Cardiac fibroblast (primary cell): ENCODE data around the gene ABCB9.

ENCODE experiments used
- DNase-seq, 2 donors: peaks; one replicate each; pipeline versions ENCODE4 v3.0.0 to v3.0.0-alpha.2; 2010; ENCODE audit warnings: low read depth in 2 of 2
- H3K4me3 ChIP-seq, 2 donors: replicated peaks in 1 of 2; 1 replicate in 1 of 2; 2 replicates in 1 of 2; pipeline ENCODE4 v1.5.1; 2011; ENCODE audit warnings: low read depth in 2 of 2, low read length in 2 of 2, mild to moderate bottlenecking in 2 of 2, moderate library complexity in 1 of 2
- TF ChIP-seq, protein P1 (sequence below): IDR thresholded peaks from one replicate; pipeline ENCODE4 v1.5.1; 2011; ENCODE audit warnings: low read depth, mild to moderate bottlenecking, low read length, inconsistent platforms

ABCB9 gene

DNA sequence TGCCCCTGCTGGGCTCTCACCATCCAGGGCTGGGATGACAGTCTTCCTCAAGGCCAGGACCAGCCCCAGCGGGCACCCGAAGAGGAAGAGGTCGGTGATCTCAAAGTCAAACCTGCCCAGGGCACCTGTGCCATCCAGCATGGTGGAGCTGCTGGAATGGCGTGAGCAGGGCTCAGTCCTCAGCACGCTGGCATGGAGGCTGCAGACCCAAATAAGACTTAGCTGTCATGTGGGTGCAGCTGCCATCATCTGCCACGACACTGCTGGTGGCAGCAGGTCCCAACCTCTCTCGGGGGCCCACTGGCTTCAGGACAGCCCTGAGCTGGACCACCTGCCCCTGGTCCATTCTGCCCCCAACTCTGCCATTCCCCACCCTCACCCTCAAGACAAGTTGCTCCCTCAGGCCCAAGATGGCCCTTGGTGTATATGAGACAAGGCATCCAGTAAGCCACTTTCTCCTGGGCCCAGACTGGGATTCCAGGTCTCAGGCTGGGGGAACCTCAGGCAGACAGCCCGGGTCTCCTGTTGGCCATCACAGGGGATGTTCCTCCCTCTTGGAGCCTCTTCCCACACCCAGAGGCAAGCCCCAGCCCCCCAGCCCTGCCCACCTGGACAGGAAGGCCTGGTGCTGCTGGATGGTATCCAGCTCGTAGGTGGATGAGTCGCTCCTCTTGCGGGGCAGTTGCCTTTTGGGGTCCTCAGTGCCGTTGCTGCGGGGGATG is 28.7 kb upstream of the ABCB9 start:
- TF ChIP-seq, protein P1, sequence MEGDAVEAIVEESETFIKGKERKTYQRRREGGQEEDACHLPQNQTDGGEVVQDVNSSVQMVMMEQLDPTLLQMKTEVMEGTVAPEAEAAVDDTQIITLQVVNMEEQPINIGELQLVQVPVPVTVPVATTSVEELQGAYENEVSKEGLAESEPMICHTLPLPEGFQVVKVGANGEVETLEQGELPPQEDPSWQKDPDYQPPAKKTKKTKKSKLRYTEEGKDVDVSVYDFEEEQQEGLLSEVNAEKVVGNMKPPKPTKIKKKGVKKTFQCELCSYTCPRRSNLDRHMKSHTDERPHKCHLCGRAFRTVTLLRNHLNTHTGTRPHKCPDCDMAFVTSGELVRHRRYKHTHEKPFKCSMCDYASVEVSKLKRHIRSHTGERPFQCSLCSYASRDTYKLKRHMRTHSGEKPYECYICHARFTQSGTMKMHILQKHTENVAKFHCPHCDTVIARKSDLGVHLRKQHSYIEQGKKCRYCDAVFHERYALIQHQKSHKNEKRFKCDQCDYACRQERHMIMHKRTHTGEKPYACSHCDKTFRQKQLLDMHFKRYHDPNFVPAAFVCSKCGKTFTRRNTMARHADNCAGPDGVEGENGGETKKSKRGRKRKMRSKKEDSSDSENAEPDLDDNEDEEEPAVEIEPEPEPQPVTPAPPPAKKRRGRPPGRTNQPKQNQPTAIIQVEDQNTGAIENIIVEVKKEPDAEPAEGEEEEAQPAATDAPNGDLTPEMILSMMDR, result no peak
- DNase-seq, result no peak
- no peak overlapping the region for H3K4me3 ChIP-seq

DNA sequence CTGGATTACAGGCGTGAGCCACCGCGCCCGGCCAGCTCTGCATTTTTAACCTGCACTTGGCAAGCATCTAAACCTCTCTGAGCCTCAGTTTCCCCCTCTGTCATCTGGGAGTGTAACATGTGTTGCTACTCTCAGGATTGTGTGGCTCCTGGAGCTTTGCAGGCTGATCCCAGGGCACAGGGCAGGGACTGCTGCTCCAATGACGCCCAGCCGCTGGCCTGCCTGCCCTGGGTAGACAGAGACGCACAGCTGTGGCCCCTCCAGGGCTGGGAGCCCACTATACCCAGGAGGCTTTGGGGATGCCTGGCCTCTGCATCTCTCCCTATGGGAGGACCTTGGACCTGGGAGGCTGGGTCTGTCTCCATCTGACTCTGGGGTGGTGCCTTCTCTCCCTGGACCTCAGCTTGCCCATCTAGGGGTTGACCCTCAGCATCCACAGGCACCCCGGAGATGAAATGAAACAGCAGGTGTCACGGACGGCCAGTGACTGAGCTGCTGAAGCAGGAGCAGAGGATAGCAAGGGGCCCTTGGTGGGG is 27.9 kb upstream of the ABCB9 start:
- DNase-seq, result no peak
- TF ChIP-seq, protein P1, result no peak
- no peak overlapping the region for H3K4me3 ChIP-seq

DNA sequence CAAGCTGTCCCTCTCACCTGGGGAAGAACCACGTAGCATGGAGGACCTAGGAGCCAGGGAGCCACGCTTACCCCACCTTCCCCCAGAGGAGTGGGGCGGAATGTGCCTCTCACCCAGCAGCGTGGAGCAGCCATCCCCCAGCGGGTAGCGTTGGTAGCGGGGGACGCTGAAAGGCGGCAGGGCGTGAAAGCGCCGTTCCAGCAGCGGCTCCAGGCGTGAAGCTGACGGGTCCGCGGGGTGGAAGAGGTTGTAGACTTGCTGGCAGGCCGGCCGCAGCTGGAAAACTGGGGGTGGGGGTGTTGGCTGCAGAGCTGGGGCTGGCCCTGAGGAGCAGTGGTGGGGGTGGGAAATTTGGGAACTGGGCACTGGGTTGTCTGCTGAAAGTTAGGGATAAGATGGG is 26.1 kb upstream of the ABCB9 start:
- H3K4me3 ChIP-seq, result no peak overlapping the region
- TF ChIP-seq, protein P1, result no peak
- DNase-seq, result no peak

DNA sequence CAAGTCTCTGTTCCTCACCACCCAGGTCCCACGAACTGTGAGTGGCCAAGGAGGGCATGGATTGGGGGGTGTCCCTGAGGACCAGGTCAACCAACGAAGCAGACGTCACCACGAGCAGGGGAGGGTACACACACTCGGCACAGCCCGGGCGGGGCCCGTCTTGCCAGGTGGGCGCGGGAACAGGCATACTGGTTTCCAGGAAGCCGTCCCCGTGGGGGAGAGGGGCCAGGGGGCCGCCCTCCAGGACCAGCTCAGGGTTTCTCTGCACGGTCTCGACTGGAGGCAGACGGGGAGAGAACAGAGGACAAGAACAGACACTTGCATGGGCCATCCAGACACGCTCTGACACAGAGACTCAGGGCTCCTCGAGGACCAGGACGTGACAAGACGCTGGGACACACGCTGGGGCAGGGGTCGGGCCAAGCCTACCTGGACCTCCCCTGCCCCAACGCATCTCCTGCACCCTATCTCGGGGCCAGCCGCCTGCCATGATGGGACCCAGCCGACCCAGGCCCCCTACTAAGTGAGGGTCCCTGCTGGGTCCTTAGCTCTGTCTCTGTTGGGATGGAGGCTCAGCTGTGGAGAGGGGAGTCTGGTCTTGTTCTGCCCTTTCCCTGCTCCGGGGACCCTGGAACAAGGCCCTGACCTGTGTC is 25.5 kb upstream of the ABCB9 start:
- H3K4me3 ChIP-seq, result no peak overlapping the region
- TF ChIP-seq, protein P1, result no peak
- DNase-seq, result no peak

DNA sequence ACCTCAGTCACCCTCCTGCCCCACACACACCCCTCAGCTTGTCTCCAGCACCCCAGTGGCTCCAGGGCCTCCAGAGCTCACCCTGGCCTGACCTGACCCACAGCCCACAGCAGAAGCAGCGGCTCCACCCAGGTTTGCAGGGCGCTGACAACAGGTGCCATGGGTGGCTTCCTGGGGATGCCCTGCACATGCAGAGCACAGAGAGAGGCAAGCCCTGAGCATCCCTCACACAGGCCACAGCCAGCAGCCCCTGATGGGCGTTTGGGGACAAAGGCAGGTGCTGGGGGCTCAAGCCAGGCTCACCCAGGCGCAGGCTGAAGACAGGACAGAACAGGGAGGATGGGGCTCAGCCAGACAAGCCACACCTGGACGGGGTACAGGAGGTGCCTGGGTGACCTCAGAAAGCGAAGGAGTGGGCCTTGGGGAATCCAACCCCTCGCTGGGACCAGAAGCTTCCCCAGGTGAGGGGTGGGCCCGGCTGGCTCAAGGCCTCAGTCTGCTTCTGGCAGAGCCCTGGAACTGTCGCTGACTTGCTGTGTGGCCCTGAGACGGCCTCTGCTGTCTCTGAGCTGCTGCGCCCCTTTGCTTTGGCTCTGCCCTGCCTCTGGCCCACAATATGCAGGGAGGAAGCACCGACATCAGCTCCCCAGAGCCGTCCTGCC is 24.8 kb upstream of the ABCB9 start:
- DNase-seq, result no peak
- no peak overlapping the region for H3K4me3 ChIP-seq

DNA sequence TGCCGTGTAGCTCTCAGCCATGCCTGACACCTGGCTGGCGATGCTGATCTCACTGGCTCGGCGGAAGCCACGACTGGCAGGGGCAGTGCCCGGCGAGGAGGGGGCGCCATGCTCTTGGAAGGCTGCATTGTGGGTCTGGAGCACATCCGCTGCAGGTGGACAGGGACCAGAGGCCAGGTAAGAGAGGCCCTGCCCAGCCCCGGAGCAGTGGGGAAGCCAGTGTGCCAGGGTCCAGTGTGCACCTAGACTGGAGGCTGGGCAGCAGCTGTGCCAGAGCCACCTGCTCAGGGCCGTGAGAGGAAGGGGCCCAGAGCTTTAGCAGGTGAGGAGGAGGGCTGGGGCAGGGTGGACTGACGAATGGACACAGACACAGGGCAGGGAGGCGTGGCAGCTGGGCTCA is 24.3 kb upstream of the ABCB9 start:
- H3K4me3 ChIP-seq, result no peak overlapping the region
- TF ChIP-seq, protein P1, result no peak
- no peak for DNase-seq

More for the DNA sequence above, 24.8 kb upstream of the ABCB9 start:
- TF ChIP-seq, protein P1, result no peak
